CD4-positive, alpha-beta T cell treated with Interferon gamma for 1 hour (primary cell): ENCODE results near the gene CHST15.
A peak's percentile ranks its signal among the peaks of the same experiment; 100 is the strongest.
"Not testable (repeated sequence)": the region's sequence is repeated elsewhere in the genome, so short reads cannot be mapped to it uniquely, and the experiment has no call there.

Experiments
- DNase-seq: peaks from one replicate; pipeline ENCODE4 v3.0.0-alpha.2; 2020

Gene CHST15

DNA sequence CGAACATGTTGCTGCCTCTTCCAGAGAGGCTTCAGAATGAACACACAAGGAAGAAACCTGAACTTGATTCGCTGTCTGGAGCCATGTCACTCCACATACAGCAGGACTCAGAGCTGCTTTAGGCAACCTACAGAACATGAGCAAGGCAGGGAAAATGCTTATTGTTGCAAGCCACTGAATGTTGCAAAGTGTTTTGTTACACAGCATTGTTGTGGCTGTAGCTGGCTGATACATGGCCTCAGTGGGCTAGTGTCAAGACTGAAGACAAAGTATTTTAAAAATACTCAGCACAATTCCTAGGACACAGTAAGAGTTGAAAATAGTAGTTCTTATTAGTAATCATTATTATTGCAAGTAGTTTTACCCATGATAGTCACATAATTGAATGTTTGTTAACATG, 3.1 kb upstream of the CHST15 start:
- DNase-seq: no peak

DNA sequence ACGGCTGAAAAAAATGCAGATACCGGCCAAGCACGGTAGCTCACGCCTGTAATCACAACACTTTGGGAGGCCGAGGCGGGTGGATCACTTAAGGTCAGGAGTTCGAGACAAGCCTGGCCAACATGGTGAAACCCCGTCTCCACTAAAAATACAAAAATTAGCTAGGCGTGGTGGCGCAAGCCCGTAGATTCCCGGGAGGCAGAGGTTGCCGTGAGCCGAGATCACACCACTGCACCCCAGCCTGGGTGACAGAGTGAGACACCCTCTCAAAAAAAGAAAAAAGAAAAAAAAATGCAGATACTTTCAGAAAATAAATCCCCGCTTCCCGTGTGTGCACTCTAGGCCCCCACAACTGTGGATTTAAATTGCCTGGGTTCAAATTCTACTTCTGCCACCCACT, 2.4 kb upstream of the CHST15 start:
- DNase-seq: not testable (repeated sequence)

DNA sequence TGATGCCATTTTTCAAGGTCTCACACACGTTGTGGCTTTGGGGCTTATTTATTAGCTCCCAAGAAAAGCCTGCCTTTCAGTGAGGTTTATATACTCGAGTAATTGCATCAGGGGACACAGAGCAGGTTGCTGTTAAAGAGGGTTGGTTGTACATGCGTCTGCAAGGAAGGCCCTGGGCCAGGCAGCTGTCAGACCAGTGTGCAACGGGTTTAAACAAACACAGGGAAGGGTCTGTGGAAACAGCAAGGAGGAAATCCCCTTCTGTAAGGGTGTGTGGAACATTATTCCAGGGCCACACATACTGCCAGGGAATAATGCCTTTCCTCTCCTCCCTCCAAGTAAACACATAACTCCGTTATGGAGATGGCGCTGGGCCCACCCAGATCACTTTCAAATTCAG, 1.7 kb upstream of the CHST15 start:
- DNase-seq: no peak

DNA sequence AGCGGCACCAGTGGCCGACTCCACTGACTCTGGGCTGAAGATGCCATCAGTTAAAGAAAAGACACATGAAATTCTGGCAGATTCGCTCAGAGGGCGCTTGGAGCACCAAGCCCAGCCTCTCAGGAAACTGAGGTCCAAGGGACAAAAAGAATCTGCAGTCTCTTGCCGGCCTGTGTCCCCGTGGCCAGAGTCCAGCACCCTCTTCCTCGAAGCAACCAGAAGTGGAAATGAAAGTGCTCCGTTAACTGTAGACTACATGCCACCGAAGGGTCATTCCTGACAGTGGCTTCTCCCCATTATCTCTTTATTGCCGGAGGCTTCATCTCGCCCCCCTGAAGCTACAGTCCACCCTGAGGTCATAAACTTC, 1.0 kb upstream of the CHST15 start:
- DNase-seq: no peak

DNA sequence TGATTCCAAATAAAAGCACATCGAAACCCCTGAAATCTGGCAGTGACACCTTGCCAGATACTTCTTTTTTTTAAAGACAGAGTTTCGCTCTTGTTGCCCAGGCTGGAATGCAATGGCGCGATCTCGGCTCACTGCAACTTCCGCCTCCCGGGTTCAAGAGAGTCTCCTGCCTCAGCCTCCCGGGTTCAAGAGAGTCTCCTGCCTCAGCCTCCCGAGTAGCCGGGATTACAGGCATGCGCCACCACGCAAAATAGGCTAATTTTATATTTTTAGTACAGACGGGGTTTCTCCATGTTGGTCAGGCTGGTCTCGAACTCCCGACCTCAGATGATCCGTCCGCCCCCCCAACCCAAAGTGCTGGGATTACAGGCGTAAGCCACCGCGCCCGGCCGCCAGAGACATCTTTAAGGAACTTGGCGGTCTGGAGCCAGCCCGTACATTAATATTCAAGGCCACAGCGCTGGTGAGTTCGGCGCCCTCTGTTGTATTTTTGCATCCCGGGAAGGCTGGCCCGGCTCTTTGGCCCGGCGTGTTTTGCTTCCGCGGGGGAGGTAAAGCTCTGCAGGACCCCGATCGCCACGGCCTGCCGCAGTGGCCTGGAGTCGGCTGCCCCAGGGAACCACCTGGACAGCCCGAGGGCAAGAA, 498 bp upstream of the CHST15 start:
- not testable (repeated sequence) for DNase-seq

DNA sequence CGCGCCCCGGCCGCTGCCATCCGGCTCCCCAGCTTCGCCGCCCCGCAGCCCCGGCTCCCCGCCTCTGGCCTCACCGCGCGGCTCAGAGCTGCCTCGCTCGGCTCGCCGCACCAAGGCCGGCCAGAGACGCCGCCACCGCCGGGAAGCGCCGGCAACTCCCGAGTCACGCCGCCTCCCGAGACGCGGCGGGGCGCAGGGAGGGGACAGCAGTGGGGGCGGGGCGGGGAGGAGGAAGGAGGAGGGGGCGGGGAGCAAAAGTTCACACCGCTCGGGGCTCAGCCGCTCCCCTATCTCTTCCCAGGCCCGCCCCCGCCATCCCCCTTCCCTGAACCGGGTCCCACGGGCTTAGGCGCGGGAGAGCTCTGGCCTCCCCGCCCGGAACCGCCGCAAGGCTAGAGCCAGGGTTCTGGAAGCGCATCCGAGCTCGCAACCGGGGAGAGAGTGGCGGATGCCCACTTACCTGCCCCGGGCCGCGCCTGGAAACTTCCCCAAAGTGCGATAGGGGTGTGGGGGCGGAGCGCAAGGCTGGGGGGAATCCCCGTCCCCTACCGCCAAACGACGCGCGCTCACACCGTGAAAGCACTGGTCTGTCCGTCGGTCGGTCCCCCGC, 1.0 kb downstream of the CHST15 start:
- DNase-seq: peak; percentile 76

DNA sequence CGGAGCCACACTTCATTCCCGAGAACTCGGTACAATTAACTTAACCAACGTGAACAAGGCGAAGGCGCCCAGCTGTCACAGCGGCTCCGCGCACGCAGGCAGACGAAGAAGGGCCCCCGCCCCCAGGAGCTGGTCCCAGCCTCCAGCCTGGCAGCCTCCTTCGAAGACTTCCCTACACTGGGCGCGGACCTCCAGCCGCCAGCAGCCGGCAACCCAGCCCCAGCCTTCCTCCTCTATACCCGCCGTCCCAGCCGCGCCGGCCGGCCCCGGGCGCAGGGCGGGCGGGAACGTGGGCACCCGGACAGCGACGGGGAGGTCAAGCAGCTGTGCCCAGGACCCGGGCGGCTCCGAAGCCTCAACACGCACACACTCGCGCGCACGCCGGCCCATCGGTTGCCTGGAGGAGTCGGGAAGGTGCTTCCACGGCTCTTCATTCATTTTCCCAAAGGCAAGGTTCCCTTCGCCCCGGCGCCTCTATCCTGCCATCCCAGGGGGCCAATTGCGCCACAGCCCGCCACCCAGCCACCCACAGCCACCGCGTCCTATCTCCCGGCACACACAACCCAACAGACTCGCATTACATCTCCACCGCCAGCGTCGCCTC, 1.6 kb downstream of the CHST15 start:
- DNase-seq: no peak

DNA sequence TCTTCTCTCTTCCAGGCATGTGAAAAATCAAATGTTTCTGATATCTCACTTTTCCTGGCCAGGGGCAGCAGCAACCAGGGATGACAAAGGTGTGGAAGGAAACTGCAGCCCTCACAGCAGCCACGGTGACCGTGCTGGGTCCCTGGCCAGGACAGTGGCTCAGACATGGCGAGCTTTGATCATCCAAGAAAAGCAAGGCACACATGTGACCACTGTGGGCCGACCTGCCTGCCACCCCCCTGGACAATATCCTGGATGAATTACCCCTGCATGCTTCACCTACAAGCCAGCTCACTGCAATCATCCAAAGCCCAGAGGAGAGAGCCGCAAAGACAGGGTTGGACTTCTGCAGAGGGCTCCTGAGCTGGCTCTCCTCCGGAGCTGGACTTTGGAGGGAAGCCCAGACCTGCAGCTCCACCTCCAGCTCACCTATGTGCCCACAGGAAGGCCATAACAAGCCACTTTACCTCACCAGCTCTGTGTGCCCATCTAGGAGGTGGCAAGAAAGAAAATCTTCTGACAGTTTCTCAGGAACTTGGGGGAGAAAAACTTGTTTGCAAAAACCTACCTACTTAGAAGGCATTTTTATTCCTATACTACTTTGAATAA, 2.7 kb downstream of the CHST15 start:
- DNase-seq: no peak

DNA sequence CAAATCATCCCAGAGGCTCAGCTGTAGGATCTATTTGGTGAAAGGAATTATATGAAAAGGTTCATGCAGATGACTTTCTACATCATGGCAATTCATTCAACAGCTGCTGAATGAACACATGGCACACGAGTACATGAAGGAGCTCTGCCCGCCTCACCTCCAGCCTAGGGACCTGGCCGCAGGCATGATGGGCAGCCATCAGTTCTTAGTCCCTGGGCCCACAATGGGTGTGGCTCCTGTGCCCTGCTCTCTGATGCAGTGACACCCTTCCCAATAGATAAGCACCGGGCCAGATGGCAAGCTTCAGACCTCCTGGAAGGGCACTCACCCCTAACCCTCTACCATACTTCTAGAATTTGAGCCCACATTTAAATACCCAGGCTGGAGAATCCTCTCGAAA, 3.5 kb downstream of the CHST15 start:
- no peak for DNase-seq

DNA sequence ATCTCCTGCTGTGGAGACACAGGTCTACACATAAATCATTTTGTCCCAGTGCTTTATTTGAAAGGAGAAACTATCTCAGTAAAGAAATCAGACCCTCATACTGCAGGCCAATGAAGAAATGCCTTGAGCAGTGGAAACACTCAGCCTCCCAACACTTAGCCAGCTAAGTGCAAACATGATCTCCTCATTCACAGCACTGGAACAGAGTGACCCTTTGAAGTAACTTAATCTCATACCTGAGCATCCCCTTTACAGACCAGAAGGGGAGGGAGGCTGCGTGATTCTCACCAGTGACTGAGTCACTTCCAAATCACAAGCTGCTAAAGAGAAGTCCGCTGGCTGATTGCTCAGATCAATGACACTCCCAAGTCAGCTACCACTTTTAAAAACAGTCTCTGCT, 4.5 kb downstream of the CHST15 start:
- DNase-seq: no peak

DNA sequence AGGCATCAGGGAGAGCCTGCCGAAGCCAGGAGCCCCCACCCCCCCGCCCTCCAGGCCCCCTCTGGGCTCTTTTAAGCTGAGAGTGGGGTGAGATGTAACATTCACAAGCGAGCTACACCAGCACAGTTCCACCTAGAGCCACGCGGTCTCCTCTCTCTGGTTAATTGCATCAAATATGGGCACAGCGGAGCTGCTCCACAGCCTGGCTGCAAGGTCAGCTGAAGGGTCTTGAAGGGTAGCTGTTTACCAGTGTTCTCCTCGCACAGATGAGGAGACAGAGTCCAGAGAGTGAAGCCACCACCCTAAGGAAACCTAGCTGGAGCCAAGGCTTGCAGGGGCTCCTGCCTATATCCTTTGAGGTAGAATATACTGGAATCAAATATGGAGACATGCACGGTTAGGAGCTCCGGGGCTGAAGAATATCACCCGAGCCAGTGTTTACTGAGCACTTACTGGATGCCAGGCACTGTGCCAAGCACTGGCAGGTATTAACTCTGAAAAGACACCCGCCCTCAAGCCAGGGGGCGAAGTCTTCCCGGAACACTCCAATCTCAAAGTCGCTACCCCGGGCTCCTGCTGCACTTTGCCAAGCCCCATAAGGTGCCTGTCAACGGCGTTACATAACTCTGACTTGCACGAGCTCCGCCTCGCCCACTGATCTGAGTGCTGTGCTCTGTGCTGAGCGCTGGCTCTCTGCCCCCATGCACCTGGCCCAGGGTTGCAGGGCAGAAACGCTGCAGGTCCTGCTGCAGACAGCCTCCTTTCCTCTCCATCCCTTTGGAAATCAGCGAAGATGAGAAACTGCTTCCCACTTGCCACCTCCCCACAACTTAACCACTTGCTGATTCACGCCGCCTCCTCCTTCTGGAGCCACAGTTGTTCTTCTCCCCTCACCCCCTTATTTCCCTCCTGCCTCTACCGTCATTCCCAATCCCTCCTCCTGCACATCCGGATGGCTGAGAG, 5.4 kb downstream of the CHST15 start:
- no peak for DNase-seq

DNA sequence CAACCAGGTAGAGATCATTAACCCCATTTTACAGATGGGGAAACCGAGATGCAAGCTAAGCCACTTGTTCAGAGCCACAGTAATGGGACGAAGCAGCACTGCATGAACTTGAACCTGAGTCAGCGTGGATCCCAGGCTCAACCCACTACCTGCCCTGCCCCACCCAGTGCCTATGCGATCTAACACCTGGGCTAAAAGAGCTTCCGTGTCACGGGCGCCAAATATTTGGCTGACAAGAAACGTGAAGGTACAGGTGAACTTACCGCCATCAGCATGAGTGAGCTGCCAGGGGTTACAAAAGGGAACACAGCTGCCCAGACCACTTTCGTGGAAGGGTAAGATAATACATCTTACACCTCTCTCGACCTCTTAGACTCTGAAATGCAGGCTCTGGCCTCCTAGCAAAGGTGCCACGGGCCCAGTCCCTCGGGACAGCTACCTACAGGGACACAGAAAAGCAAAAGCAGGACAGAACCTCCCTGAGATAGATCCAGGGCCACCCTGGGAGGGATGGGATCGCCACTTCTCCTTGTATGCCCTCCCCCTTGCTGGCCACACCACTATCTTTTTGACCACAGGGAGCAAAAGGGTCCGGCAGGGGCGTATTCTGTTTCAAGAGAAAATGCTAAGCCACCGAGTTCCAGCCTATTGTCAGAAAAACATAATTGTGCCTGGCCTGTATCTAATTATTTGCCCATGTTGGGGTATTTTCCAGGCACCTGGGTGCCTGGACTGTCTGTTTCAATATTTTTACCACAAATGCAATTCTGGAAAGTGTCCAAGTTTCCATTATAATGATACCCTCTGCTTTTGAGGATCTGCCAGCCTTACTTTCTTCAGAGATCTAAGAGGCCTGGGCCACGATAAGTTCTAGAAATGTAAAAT, 6.4 kb downstream of the CHST15 start:
- DNase-seq: no peak

DNA sequence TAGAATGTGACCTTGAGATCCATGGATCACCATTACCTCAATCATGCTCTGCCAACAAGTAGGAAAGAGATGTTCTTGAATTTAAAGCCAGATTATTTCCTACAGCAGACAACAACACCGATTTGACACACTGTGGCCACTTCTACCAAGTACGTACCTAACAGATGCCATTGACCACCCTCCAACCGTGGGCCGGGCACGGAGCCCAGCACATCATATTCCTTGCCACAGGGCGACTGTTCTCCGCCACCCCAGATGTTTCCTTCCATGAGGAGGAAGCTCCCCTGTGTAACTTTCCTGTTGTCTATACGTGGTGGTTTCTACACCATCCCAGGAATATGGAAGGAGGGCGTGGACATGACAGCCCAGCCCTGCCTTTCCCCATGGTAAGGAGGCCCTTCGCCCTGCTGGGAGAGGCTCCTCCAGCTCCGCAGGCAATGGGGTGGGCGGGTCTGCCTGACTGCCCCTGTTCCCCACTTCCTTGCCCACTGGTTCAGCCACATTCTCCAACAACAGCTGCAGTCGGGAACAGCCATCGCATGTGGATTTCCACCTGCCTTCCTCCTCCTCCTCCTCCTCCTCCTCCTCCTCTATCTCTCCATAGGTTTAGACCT, 7.2 kb downstream of the CHST15 start:
- DNase-seq: no peak

DNA sequence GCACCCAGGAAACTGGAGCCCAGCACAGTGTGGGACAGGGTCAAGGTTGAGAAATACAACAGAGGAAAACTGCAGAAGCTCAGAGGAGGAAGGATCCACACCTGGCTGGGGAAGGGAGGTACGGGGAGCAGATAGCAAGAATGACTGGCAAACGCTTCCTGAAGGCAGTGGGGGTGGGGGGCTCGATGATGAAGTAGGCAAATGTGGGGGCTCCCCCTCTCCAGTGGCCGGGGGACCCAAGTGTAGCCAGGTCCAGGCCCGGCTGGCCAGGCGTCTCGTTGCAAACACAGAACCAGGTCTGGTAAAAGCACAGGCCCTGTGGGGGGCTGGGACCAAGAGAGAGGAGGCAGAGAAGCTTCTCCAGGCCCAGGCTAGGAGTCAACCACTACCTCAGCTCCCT, 7.7 kb downstream of the CHST15 start:
- DNase-seq: no peak

DNA sequence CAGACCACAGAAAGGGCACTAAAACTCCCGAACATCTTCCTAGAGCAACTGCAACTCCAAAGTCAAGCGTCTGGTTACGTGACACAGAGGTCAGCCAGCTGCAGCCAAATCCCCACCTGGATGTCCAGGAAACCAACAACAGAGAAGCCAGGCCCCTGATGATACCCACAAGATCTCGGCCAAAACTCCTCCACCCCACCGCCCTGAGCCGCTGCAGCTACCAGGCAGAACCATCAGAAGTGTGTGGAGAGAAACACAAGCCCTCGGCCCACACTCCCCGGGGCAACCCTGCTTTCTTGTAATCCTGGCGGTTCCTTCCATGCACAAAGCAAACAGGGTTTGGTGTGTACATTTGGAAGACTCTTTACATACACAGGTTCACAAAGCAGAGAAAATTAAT, 8.7 kb downstream of the CHST15 start:
- no peak for DNase-seq

DNA sequence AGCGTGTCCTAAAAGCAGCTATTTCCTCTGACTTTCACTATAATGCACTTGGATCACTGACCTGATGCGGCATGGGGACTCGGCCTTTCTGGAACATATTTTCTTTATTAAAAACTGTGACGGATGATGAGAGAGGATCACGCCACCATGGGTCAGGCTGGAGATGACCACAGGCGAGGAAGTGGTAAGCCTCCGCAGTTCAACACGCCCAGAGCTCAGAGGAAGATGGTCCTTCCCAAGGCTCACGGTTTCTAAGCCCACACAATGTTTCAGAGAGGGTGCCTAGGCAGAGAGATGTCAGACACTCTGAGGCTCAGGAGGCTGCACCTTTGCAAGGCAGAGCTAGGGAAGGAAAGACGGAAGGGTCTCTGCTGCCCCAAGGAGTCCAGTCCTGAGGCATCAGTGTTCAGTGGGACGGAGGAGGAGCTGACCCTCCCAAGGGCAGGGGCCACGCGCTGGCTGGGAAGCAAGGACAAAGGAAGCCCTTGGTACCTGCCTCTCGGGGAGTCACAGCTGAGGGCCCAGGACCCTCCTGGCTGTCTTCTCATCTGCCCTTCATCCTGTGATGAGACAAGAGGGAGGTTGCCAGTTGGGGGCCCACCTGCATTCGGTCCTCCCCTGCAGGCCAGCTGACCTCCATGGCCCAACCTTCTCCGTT, 9.5 kb downstream of the CHST15 start:
- no peak for DNase-seq

DNA sequence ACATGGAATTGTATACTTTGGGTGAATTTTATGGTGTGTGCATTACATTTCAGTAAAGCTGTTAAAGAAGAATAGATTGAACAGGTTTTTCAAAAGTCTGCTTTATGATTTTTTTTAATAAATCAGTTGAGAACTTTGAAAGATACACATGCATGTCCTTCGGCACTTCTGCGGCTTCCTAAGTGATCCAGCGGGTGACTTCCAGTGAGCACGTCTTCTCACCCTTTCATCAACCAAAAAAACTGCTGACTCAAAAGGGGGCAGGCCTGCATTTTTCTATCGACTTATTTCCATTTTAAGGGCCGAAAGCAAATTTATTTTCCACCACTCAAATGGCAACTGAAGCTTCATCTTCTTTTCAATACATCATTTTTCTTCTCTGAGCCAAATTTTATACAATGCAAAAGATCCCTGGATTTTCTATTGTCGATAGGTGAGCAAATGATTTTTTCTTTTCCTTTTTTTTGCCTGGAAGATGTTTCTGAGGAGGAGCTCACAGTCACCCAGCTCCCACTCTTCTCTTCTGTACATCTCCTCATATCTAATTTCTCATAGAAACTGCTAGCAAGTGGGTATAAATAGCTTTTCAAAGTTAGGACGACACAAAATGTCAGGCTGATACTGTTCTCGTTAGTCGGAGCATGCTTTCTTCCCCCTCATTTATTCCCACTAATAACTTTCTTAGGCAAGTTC, 10.2 kb downstream of the CHST15 start:
- DNase-seq: no peak

DNA sequence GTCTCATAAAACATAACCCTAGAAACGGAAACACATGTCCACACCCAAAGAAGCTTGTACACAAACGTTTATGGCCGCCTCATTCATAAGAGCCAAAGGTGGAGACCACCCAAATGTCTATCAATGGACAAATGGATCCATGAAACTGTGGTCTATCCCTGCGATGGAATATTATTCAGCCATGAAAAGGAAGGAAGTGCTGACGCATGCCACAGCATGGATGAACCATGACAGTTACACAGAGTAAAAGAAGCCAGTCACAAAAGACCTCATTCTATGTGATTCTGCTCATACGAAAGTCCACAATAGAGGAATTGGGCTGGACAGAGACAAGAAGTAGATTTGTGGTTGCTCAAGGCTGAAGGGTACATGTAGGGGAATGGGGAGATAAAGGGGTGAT, 10.8 kb downstream of the CHST15 start:
- no peak for DNase-seq

DNA sequence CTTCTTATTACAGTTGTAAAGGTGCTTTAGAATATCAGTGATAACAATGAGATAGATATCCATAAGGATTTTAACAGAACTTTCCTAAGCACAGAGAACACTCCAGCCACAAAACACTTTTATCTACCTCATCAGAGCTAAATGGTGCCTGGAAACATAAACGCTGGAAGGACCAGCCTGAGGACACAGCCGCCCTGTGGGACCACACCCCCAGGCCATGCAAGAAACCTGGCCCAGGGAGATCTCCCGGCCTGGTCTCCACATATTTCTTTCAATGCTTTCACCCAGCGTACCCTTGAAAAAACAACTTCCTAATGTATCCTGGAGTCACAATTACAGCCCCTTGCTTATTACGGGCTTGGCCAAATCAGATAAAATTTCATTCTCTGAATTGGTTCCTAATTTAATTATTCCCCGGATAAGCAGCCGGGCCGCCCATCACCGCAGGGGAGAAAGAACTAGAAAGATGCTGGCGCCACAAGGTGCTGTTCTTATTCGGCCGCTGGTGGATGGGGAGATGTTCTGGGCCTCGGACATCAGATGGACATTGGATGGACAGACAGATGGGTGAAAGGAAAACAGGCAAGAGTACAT, 11.8 kb downstream of the CHST15 start:
- no peak for DNase-seq

DNA sequence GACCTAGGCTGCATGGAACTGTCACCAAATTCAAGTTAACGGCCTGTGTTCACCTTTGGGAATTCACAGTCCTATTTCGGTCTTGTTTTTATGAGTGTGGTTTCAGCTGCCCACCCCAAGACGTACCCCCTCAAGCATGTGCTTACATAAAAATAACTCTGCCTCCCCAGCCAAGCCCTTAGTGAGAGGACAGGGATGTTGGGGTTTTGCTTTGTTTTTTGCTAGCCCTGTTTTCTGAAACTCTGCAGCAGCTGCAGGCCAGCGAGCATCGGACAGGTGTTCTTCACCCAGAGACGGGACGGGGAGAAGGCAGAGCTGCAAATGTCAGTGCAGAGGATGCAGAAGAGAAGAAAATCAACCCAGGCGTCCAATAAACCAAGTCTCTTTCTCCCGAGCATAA, 13.5 kb downstream of the CHST15 start:
- DNase-seq: no peak
